NCI-H2196 (cell line): ENCODE measurements around the gene NKAPL.
"Not testable (repeated sequence)": the region's sequence is repeated elsewhere in the genome, so short reads cannot be mapped to it uniquely, and the experiment has no call there.

ENCODE experiments used
- DNase-seq: peaks from one replicate; lab custom pipeline; 2025; ENCODE audit not compliant: unreplicated experiment; lab: John Stamatoyannopoulos, UW

The NKAPL gene

GRCh38 chr6:28296520-28297060 lies 37.5 kb downstream of the NKAPL start:
- DNase-seq = no peak

GRCh38 chr6:28303570-28303969 lies 44.5 kb downstream of the NKAPL start:
- DNase-seq = no peak

- not testable (repeated sequence) for DNase-seq
Measured at GRCh38 chr6:28306363-28306762, 47.3 kb downstream of the NKAPL start.
